Pancreas (tissue), 10 donors: ENCODE results near the gene EXOG. TPM values are rescaled to one million over a fixed set of nuclear protein-coding genes. Genes with fewer than 3 reads are reported as not detected.

Source experiments
- ATAC-seq, 4 donors: fragments of 200-7000 bp; cut with Tn5 transposase; one replicate each; pipeline versions ENCODE4 v1.8.0 to v1.9.1; 2020; ENCODE audit warnings: mild to moderate bottlenecking in 4 of 4, moderate library complexity in 4 of 4
- DNase-seq, 6 donors: peaks; one replicate each; pipeline ENCODE4 v3.0.0-alpha.2; 2020
- FAIRE-seq: peaks from 2 replicates; lab custom pipeline; 2012; peaks lifted over from hg19 to GRCh38; lab: Jason Lieb, UNC
- H3K27ac ChIP-seq, 4 donors: fragments of 200-600 bp; sonication (generic); 1 replicate in 3 of 4; 2 replicates in 1 of 4; pipeline versions ENCODE4 v1.5.0 to v1.8.0; 2020
- H3K27me3 ChIP-seq, 4 donors: fragments of 200-600 bp; one replicate each; pipeline ENCODE4 v1.8.0; 2021
- H3K36me3 ChIP-seq, 3 donors: fragments of 200-600 bp; sonication (generic) in 1 of 3; one replicate each; pipeline versions ENCODE4 v1.5.0 to v1.8.0; 2020 to 2021
- H3K4me1 ChIP-seq, 3 donors: fragments of 200-600 bp; one replicate each; pipeline ENCODE4 v1.8.0; 2021
- H3K4me3 ChIP-seq, 4 donors: fragments of 200-600 bp; sonication (generic) in 2 of 4; one replicate each; pipeline versions ENCODE4 v1.5.0 to v1.8.0; 2020 to 2021
- H3K9me3 ChIP-seq, 4 donors: fragments of 200-600 bp; one replicate each; pipeline ENCODE4 v1.8.0; 2021
- CTCF ChIP-seq, 4 donors: fragments of 200-600 bp; sonication (generic) in 3 of 4; IDR thresholded peaks; one replicate each; pipeline versions ENCODE4 v1.5.0 to v1.8.0; 2021; ENCODE audit warnings: antibody characterized with exemption in 4 of 4
- WGBS, 2 donors: extraction: QIAGEN DNeasy Blood & Tissue Kit; methylation state at CpG; one replicate each; pipeline ENCODE4 v1.1.7; 2013; 5-methylcytosine and 5-hydroxymethylcytosine counted together
- intact Hi-C, 3 donors: fragments of 100-400 bp; cut with DNase I; formaldehyde crosslinking; loops; one replicate each; pipeline versions ENCODE4 v1.11.1 to v1.14.2; 2022
- polyA plus RNA-seq, 2 donors: library from polyadenylated mRNA; stranded (reverse); fragments of 200-250 nt; gene quantifications; one replicate each; pipeline ENCODE4 v1.2.3, GENCODE V29; 2013
- total RNA-seq, 6 donors: library from RNA; stranded (reverse); fragmentation: NEBNext Ultra II Directional in 4 of 6; extraction: Animal tissue kit (Norgen Biotek cat#: 25700) in 4 of 6; gene quantifications; one replicate each; pipeline versions ENCODE4 v1.2.1 to v1.2.4, GENCODE V29; 2021 to 2023
- donor health status: healthy with polysubstance abuse.
- donor health status: DM: no; HTN: no; CAD: no; lungs with moderate emphysema.
- donor health status: DM: no; HTN: no; CAD: no.
- donor health status: control.
- donor health status: control.
- donor health status: Bipolar disorder and iron deficiency.
- donor health status: DM: yes; HTN: yes; CAD: no.
- donor health status: DM: no; HTN: no; CAD: no.
- donor health status: DM: no; HTN: no; CAD: no.
- donor health status: DM: yes; HTN: yes; CAD: no.

EXOG gene
- total and polyA plus RNA-seq, 8 donors = 3.7 to 10.3 (median 4.6) TPM

- Histone ChIP-seq H3K27me3 (no peaks in the 10 kb centered on the region), H3K9me3 (no peaks in the 10 kb centered on the region), H3K27ac (no peak overlapping the region), H3K36me3 (no peaks in the 10 kb centered on the region), H3K4me1 (peaks cover 11 to 14% (median 11%) of the 10 kb centered on the region in 3 donors), H3K4me3 (no peak overlapping the region)
- intact Hi-C loops = loop anchor here in 1 of 3 donors (10.0 kb wide), 1 partner anchor 108 kb away; no protein-coding TSS in a partner anchor
- WGBS, 2 donors = 95 to 96% methylated on average over 2 of the region's 2 CpGs
- no peak for FAIRE-seq
- no peak for TF ChIP-seq CTCF (IDR thresholded peaks at IDR 0.05)
- no peak for DNase-seq
- no peak for ATAC-seq
Measured at GRCh38 chr3:38473229-38473628, 22.9 kb upstream of the EXOG start.

- FAIRE-seq = no peak
- Histone ChIP-seq H3K9me3 (no peaks in the 10 kb centered on the region), H3K27ac (no peak overlapping the region), H3K36me3 (no peaks in the 10 kb centered on the region), H3K4me3 (no peak overlapping the region), H3K27me3 (no peaks in the 10 kb centered on the region), H3K4me1 (peaks cover 0 to 6% (median 0%) of the 10 kb centered on the region in 3 donors)
- intact Hi-C loops = loop anchor here in 2 of 3 donors (5.0 to 10.0 kb wide), 2 partner anchors 110 to 128 kb away; partner anchors contain the start of gene XYLB (in 1 of the 2)
- no peak for TF ChIP-seq CTCF (IDR thresholded peaks at IDR 0.05)
- no peak for ATAC-seq
- WGBS, 2 donors = 89 to 94% methylated on average over 7 of the region's 7 CpGs
- DNase-seq = peak in 2 of 6 donors; percentile 5 to 47
Measured at GRCh38 chr3:38474928-38475605, 21.1 kb upstream of the EXOG start.

- H3K4me3 ChIP-seq = no peak overlapping the region
- intact Hi-C loops = loop anchor here in 2 of 3 donors (5.0 to 10.0 kb wide), 2 partner anchors 111 to 128 kb away; partner anchors contain the start of gene XYLB (in 1 of the 2)
- no peak for FAIRE-seq
- WGBS, 2 donors = 86 to 87% methylated on average over 6 of the region's 6 CpGs
- peak in 2 of 6 donors; percentile 7 to 18 for DNase-seq
- H3K27ac ChIP-seq = no peak overlapping the region
- H3K27me3 ChIP-seq = no peaks in the 10 kb centered on the region
- peaks cover 0 to 6% (median 0%) of the 10 kb centered on the region in 3 donors for H3K4me1 ChIP-seq
- H3K9me3 ChIP-seq = no peaks in the 10 kb centered on the region
- ATAC-seq = no peak
- peaks cover 0 to 2% (median 0%) of the 10 kb centered on the region in 3 donors for H3K36me3 ChIP-seq
- no peak for TF ChIP-seq CTCF (IDR thresholded peaks at IDR 0.05)
Measured at GRCh38 chr3:38475716-38476115, 20.4 kb upstream of the EXOG start.

- DNase-seq = peak in 1 of 6 donors; percentile 35
- TF ChIP-seq CTCF (IDR thresholded peaks at IDR 0.05) = no peak
- Histone ChIP-seq H3K27ac (no peak overlapping the region), H3K27me3 (no peaks in the 10 kb centered on the region), H3K9me3 (no peaks in the 10 kb centered on the region), H3K4me3 (no peak overlapping the region), H3K4me1 (peaks cover 0 to 5% (median 0%) of the 10 kb centered on the region in 3 donors), H3K36me3 (peaks cover 0 to 5% (median 3%) of the 10 kb centered on the region in 3 donors)
- ATAC-seq = no peak
- intact Hi-C loops = loop anchor here in 2 of 3 donors (5.0 to 10.0 kb wide), 2 partner anchors 111 to 129 kb away; partner anchors contain the start of gene XYLB (in 1 of the 2)
- FAIRE-seq = no peak
- WGBS, 2 donors = 68 to 77% methylated on average over 5 of the region's 5 CpGs
Measured at GRCh38 chr3:38476157-38476756, 19.9 kb upstream of the EXOG start.
